Measurements from ENCODE around the gene SH3D21. TPM values are rescaled to one million over a fixed set of nuclear protein-coding genes. Genes with fewer than 3 reads are reported as not detected.
A peak's percentile ranks its signal among the peaks of the same experiment; 100 is the strongest.

Gene SH3D21
- total and polyA plus RNA-seq, 10 of the 15 experiments (the other 5 are each of a cell fraction or from before 2014, with no cell fraction given), result 0.06 to 5.9 (median 2.4) TPM

- ChIA-PET POLR2A (interaction anchor here (1.6 to 2.6 kb wide), 2 partner anchors 16 to 45 kb away, joined by 3 to 15 read pairs; no protein-coding TSS in a partner anchor), CTCF (interaction anchor here (0.6 to 13.5 kb wide), 5 partner anchors 9 to 69 kb away, joined by 3 to 157 read pairs (median 6); partner anchors contain the start of gene LSM10), SMC1A (ENCODE audit: uncharacterized antibody, unreplicated experiment) (interaction anchor here (1.2 to 3.6 kb wide), 4 partner anchors 9 to 68 kb away, joined by 3 to 24 read pairs (median 7); no protein-coding TSS in a partner anchor), RAD21 (ENCODE audit: unreplicated experiment) (interaction anchor here (1.4 to 1.6 kb wide), 2 partner anchors 18 to 38 kb away, joined by 3 to 6 read pairs; no protein-coding TSS in a partner anchor)
- no peak overlapping the region for H2AFZ ChIP-seq (ENCODE audit: control insufficient read depth, low read depth, low read length)
- H3K4me2 ChIP-seq (ENCODE audit: control insufficient read depth, insufficient read depth), result no peak overlapping the region
- H3K9me3 ChIP-seq (replicated peaks; ENCODE audit: control insufficient read depth, insufficient read depth, low read length), result no peaks in the 10 kb centered on the region
- ATAC-seq (no peak), FAIRE-seq (no peak), DNase-seq (ENCODE audit: low read depth, low spot score) (no peak)
- intact Hi-C loops (cut with micrococcal nuclease; ENCODE audit: unreplicated experiment) (no loop called here), in situ Hi-C loops (cut with MboI) (no loop called here)
- no peak overlapping the region for H3K9ac ChIP-seq (ENCODE audit: control insufficient read depth, insufficient read depth, low read length)
- H4K20me1 ChIP-seq (ENCODE audit: control insufficient read depth, insufficient read depth), result no peaks in the 10 kb centered on the region
- TF ChIP-seq PKNOX1 (IDR thresholded peaks at IDR 0.05) (no peak), RAD21 (IDR thresholded peaks at IDR 0.05; ENCODE audit: insufficient read depth, low read depth, low read length) (no peak), ETV6 (conservative IDR thresholded peaks at IDR 0.05 in 1 of 2, IDR thresholded peaks at IDR 0.05 in 1 of 2; ENCODE audit: borderline replicate concordance in 1 of 2, low read depth in 1 of 2) (no peak), SPI1 (IDR thresholded peaks at IDR 0.05; ENCODE audit: borderline replicate concordance, insufficient read depth, low read depth, low read length) (peak; percentile 20; the same call in 1 of the 2 replicates)
- H3K4me3 ChIP-seq, result no peak overlapping the region
- H3K36me3 ChIP-seq (ENCODE audit: control insufficient read depth in 2 of 2, insufficient read depth in 2 of 2, low read length in 1 of 2), result peaks cover 15 to 25% of the 10 kb centered on the region in 2 experiments; a peak in 3 of 4 replicates
- 93% methylated on average over 14 of the region's 14 CpGs for WGBS (ENCODE audit: insufficient coverage, insufficient replicate concordance, low lambda C conversion rate, missing lambda C conversion rate)
- no TSS peak for BruUV-seq (replicated peaks)
- H3K4me1 ChIP-seq (ENCODE audit: control insufficient read depth, insufficient read depth, low read length), result peaks cover 37% of the 10 kb centered on the region
- no peaks in the 10 kb centered on the region; the same call in 1 of the 2 replicates for H3K79me2 ChIP-seq (ENCODE audit: control insufficient read depth, insufficient read depth, low read length)
- peak overlapping the region; percentile 27; the same call in 1 of the 2 replicates for H3K27ac ChIP-seq (ENCODE audit: control insufficient read depth, insufficient read depth)
- H3K27me3 ChIP-seq (replicated peaks in 1 of 2; ENCODE audit: control insufficient read depth in 2 of 2, insufficient read depth in 2 of 2, low read length in 1 of 2), result no peaks in the 10 kb centered on the region
Measured at GRCh38 chr1:36351227-36351977, 45.2 kb downstream of the SH3D21 start.
